GM21825 (cell line): ENCODE measurements around the gene NPTXR.
A peak's percentile ranks its signal among the peaks of the same experiment; 100 is the strongest.

Source experiments
- ATAC-seq: cut with Tn5 transposase; IDR thresholded peaks from one replicate; pipeline ENCODE4 v1.9.1; 2021; ENCODE audit warnings: mild to moderate bottlenecking, moderate library complexity; ENCODE audit not compliant: unreplicated experiment

Gene NPTXR

GRCh38 chr22:38843657-38844314 is at the start of gene NPTXR:
TSS of gene NPTXR (minus strand) at chr22:38844028.
- no peak for ATAC-seq

DNA sequence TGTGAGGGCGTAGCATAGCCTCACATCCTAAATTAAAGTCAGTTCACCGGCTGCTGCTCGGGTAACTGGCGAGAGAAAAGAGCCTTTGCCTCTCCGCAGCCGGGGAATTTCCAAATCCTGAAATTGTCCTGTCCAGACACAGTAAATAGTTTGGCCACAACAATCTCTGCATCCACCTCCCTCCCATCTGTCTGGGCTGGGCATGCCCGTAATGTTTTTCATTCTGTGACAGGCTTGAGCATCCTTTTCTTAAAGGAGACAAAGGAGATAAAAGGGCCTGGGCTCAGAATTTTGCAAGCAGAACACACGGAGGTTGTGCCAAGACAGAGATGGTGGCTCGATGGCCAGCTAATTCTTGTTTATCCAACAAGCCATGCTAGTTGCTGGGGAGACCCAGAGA is 47.4 kb upstream of the NPTXR start:
- ATAC-seq: no peak

- ATAC-seq: no peak
Measured at GRCh38 chr22:38890377-38890776, 46.5 kb upstream of the NPTXR start.

GRCh38 chr22:38886333-38886732 is 42.5 kb upstream of the NPTXR start:
- no peak for ATAC-seq

- no peak for ATAC-seq
Measured at GRCh38 chr22:38882972-38883622, 39.3 kb upstream of the NPTXR start.

- no peak for ATAC-seq
Measured at GRCh38 chr22:38881997-38882879, 38.4 kb upstream of the NPTXR start.

GRCh38 chr22:38881464-38881871 is 37.6 kb upstream of the NPTXR start:
- no peak for ATAC-seq

GRCh38 chr22:38879961-38880360 is 36.1 kb upstream of the NPTXR start:
- no peak for ATAC-seq

DNA sequence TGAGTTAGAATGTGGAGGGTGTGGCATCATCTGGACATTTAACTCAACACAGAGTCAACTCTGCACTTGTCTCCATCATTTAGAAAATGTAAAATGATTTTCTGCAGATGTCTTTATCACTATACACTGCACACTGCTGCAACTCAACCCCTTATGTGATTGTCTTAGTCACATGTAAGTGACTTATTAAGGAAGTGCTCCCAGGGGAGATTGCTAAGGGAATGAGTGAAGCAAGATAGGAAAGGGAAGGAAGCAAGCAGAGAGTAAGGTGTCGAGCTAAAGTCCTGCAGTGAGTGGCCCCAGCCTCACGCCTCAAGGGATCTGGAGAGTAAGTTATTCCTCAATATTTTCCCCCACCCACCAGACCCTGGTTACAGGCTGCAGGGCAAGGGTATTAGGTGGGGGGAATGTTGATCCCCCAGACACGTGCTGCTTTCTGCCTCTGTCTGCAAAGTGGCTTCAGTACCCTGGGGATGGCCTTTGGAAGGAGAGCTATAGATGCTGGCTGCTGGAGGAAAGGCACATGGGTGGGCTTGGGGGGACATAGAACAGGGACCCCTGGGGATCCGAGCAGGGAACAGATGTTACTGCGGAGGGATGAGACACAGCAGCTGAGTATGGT is 35.4 kb upstream of the NPTXR start:
- ATAC-seq: no peak

- ATAC-seq: no peak
Measured at GRCh38 chr22:38878001-38878400, 34.2 kb upstream of the NPTXR start.

DNA sequence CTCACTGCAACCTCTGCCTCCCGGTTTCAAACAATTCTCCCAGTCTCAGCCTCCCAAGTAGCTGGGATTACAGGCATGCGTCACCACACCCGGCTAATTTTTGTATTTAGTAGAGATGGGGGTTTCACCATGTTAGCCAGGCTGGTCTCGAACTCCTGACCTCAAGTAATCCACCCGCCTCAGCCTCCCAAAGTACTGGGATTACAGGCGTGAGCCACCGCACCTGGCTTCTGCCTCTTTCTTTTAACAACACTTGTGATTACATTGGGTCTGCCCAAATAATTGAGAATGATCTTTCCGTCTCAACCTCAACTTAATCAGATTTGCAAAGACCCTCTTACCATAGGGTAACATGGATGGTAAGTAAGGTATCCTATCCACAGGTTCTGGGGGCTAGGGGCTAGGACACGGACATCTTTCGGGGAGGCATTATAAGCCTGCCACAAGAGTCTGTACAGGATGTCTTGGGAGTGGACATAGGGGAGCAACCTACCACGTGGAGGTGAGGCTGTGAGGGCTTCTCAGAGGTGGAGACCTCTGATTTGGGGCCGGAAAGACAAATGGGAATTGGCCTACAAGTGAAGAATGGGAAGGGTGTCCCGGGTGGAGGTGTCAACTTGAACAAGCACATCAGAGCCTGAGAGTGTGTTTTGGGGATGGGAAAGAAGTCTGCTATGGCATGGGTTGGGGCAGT is 30.8 kb upstream of the NPTXR start:
- no peak for ATAC-seq

DNA sequence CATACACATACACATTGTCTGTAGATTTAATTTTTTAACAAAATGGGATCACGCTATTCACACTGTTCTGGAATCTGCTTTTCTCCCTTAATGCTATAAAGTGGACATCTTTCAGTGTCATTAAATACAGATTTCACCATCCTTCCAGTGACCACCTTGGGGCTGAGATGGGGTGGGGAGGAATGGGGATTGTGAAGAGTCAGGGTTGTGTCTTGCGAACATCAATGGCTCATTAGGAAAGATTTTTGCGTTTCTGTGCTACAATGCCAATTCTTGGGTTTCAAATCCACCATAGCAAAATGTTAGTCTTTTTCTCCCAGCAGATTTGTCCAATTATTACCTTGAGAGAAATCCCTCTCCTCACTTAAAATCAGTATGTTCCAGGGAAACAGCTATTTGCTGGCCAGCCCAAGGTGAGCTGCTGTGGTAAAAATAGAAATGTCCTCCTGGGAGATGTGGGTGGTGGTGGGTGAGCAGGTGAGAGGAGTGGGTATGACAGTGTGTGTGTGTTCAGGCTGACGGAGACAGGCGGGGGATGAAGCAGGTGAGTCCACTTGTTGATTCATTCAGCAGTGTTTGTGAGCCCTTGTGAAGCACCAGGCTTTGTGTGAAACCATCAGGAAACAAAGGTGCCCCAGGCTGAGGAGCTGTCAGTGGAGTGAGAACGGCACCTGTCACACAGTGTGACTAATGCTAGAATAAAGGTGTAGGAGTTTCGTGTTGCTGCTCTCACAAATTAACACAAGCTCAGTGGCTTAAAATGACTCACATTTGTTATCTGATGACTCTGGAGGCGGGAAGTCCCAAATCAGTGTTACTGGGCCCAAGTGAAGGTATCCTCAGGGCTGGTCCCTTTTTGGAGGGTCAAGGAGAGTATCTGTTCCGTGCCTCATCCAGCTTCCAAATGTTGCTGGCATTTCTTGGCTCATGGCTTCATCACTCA is 29.9 kb upstream of the NPTXR start:
- ATAC-seq: no peak

- no peak for ATAC-seq
Measured at GRCh38 chr22:38872831-38873248, 29.0 kb upstream of the NPTXR start.

- ATAC-seq: peak; percentile 50
Measured at GRCh38 chr22:38872172-38872830, 28.5 kb upstream of the NPTXR start, which contains the start of gene CBX6. TSS of gene CBX6 (minus strand) at chr22:38872216. CDS start at chr22:38872190, 26 bp downstream.

DNA sequence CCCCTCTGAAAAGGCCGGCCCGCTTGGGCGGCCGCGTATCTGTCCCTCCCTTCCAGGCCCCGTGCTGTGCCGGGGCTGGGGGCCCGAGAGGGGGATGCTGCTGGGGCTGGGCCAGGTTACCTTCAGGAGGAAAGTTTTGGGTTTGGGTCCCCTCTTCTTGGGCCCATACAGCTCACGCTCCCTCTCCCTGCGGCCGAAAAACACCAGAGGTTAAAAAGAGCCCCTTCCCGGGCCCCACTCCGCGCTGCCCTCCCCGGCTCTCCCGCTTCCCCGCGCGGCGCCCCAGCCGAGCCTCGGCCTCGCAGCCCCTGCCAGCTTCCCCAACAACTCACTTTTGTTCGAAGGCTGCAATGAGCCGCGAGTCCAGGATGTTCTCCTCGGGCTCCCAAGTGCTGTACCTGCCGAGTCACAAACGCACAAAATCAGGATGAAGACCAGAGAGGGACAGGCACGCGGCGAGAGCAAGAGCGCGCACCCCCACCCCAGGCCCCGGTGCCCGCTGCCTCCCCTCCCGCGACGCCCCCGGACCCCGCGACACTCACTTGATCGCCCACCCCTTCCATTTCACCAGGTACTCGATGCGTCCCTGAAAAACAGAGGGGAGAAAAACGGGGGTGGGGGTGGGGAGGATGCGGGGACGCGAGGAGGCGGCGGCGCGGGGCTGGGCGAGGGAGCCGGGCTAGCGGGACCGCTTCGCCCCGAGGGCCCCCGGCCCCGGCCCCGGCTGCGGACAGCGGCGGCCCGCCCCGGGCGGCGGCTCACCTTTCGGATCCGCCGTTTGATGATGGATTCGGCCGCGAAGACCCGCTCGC is 27.7 kb upstream of the NPTXR start:
- no peak for ATAC-seq

DNA sequence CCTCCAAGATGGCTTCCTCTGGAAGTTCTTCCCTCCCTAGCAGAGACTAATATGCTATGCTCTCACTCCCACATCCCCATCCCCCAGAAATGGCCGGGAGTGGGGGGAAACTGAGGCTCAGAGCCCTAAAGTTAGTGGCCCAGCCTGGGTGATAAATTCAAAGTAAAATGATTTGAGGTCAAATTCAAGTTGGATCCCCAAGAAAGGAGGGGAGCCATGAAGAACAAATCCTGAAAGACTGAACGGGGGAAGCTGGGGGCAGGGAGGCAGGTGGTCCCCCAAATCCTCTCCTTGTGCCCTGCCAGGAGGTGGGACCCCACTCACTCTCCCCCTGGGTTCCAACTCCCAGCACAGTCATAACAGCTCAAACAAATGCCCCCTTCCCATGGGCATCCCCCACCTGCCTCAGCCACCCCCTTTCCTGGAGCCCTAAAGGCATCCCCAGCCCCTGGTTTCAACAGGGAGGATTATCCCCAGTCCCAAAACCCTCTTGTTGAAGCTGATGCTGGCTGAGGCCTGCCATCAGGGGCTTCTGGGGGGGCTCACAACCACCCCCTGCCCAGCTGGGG is 27.0 kb upstream of the NPTXR start:
- no peak for ATAC-seq

GRCh38 chr22:38870312-38870741 is 26.5 kb upstream of the NPTXR start:
- no peak for ATAC-seq

- ATAC-seq: no peak
Measured at GRCh38 chr22:38869663-38870062, 25.8 kb upstream of the NPTXR start.
